ENCODE measurements around the gene WWOX. TPM values are rescaled to one million over a fixed set of nuclear protein-coding genes. Genes with fewer than 3 reads are reported as not detected.

Gene WWOX
- total RNA-seq, 1 donor from 2014 or later, result 19.2 TPM

DNA sequence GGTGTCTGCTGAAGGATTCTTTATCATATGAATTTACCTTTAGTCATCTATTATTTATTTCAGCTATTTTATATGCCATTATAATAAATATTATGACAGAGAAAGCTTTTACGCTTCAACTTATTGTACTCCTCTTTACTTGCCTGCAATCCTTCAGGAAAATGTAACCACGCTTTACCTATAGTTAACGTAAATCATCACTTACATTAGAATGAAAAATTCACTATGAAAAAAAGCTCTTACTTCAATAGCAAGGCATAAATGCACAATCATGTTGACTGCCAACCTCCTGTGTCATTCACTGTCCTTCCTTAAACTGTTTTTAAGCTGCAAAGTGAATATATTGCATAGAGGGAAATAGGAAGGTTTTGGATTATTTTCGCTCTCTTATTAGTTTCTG, 277.9 kb downstream of the WWOX start:
- ATAC-seq (no peak), DNase-seq (no peak)
- no peaks in the 10 kb centered on the region for H3K9me3 ChIP-seq
- H3K4me3 ChIP-seq, result no peak overlapping the region
- intact Hi-C loops (cut with DNase I), result no loop called here
- no peaks in the 10 kb centered on the region for H3K4me1 ChIP-seq
- no peaks in the 10 kb centered on the region for H3K27me3 ChIP-seq (ENCODE audit: low read depth)
- no peak overlapping the region for H3K27ac ChIP-seq
- TF ChIP-seq CTCF (IDR thresholded peaks at IDR 0.05), result no peak
- H3K36me3 ChIP-seq, result no peaks in the 10 kb centered on the region

- no peaks in the 10 kb centered on the region for H3K4me1 ChIP-seq
- DNase-seq, result no peak
Observed at GRCh38 chr16:78381060-78381459, 281.6 kb downstream of the WWOX start.

GRCh38 chr16:78383118-78383517, 283.7 kb downstream of the WWOX start:
- no peaks in the 10 kb centered on the region for H3K36me3 ChIP-seq
- no peak for TF ChIP-seq CTCF (IDR thresholded peaks at IDR 0.05)

More at GRCh38 chr16:78381060-78381459, 281.6 kb downstream of the WWOX start:
- intact Hi-C loops (cut with DNase I), result no loop called here
- Histone ChIP-seq H3K36me3 (no peaks in the 10 kb centered on the region), H3K9me3 (no peaks in the 10 kb centered on the region), H3K27me3 (ENCODE audit: low read depth) (no peaks in the 10 kb centered on the region), H3K4me3 (no peak overlapping the region), H3K27ac (no peak overlapping the region)
- TF ChIP-seq CTCF (IDR thresholded peaks at IDR 0.05), result no peak
- ATAC-seq, result no peak

DNA sequence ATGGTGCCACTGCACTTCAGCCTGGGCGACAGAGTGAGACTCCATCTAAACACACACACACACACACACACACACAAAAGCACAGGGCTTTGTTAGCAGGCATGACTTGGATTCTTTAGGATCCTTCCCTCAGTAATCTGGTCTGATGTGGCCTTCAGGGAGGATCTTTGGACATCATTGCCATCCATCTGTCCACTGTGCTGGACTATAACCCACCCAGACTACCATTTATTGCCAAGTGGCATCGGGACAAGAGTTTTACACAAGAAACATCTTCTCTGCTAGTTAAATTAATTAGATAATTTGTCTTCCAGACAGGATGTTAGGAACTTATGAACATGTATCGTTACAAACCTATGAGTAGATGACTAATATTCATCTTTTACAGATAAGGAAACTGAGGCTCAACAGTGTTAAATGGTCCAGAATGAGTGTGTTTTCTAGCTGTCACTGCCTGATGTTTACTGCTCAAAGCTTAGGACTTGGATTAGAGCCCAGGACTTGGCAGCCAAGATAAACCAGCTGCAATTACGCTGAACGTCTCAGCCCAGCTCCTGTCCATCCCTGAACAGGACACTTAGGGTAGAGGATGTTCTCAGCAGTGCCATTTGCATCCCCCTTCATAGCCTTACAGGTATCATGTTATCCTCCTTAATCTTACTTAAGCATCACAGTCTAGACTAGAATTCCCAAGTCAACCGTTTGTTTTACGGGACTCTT, 285.8 kb downstream of the WWOX start:
- Histone ChIP-seq H3K4me3 (no peak overlapping the region), H3K36me3 (no peaks in the 10 kb centered on the region), H3K27me3 (ENCODE audit: low read depth) (no peaks in the 10 kb centered on the region), H3K27ac (no peak overlapping the region), H3K9me3 (no peaks in the 10 kb centered on the region), H3K4me1 (no peaks in the 10 kb centered on the region)
- ATAC-seq, result no peak
- intact Hi-C loops (cut with DNase I), result no loop called here
- no peak for TF ChIP-seq CTCF (IDR thresholded peaks at IDR 0.05)
- DNase-seq, result no peak

More at GRCh38 chr16:78383118-78383517, 283.7 kb downstream of the WWOX start:
- Histone ChIP-seq H3K4me1 (no peaks in the 10 kb centered on the region), H3K9me3 (no peaks in the 10 kb centered on the region), H3K27me3 (ENCODE audit: low read depth) (no peaks in the 10 kb centered on the region), H3K27ac (no peak overlapping the region), H3K4me3 (no peak overlapping the region)
- ATAC-seq (no peak), DNase-seq (no peak)
- intact Hi-C loops (cut with DNase I), result no loop called here

GRCh38 chr16:78386557-78387324, 287.3 kb downstream of the WWOX start:
- DNase-seq (no peak), ATAC-seq (no peak)
- H3K36me3 ChIP-seq, result no peaks in the 10 kb centered on the region
- H3K27me3 ChIP-seq (ENCODE audit: low read depth), result no peaks in the 10 kb centered on the region
- intact Hi-C loops (cut with DNase I), result no loop called here
- no peaks in the 10 kb centered on the region for H3K9me3 ChIP-seq
- H3K27ac ChIP-seq, result no peak overlapping the region
- H3K4me1 ChIP-seq, result no peaks in the 10 kb centered on the region
- no peak overlapping the region for H3K4me3 ChIP-seq
- no peak for TF ChIP-seq CTCF (IDR thresholded peaks at IDR 0.05)

Data from lower lobe of right lung (tissue), 2 donors.